Neutrophil (primary cell): Measurements from ENCODE around the gene JAKMIP3.

Experiments used
- H3K27ac ChIP-seq: fragments of 200-600 bp; sonication (generic); 2 replicates; pipeline ENCODE4 v1.5.1; 2016; ENCODE audit warnings: mild to moderate bottlenecking, moderate library complexity
- H3K27me3 ChIP-seq: fragments of 200-600 bp; sonication (generic); 2 replicates; pipeline ENCODE4 v1.6.0; 2016; ENCODE audit warnings: mild to moderate bottlenecking
- H3K36me3 ChIP-seq: fragments of 200-600 bp; sonication (generic); 2 replicates; pipeline ENCODE4 v1.5.1; 2017
- H3K4me1 ChIP-seq, 2 experiments: fragments of 200-600 bp in 1 of 2; sonication (generic) in 1 of 2; 1 replicate in 1 of 2; 2 replicates in 1 of 2; pipeline versions ENCODE4 v1.5.1 to v1.6.1; 2013 to 2016; ENCODE audit warnings: low read depth in 1 of 2, low read length in 1 of 2, mild to moderate bottlenecking in 1 of 2, moderate library complexity in 1 of 2; ENCODE audit not compliant: control insufficient read depth in 1 of 2, insufficient read depth in 1 of 2
- H3K4me3 ChIP-seq, 2 experiments: fragments of 200-600 bp in 1 of 2; sonication (generic) in 1 of 2; 1 replicate in 1 of 2; 2 replicates in 1 of 2; pipeline ENCODE4 v1.5.1; 2013 to 2016; ENCODE audit warnings: low read depth in 1 of 2, low read length in 1 of 2, mild to moderate bottlenecking in 1 of 2, moderate library complexity in 1 of 2
- H3K9me3 ChIP-seq: fragments of 200-600 bp; sonication (generic); 2 replicates; pipeline ENCODE4 v1.5.1; 2016
- CTCF ChIP-seq: fragments of 200-600 bp; sonication (generic); IDR thresholded peaks from 2 replicates; pipeline ENCODE4 v1.5.1; 2016; ENCODE audit warnings: antibody characterized with exemption

The JAKMIP3 gene

GRCh38 chr10:132036887-132037675, 28.7 kb upstream of the JAKMIP3 start:
- H3K4me3 ChIP-seq, result no peak overlapping the region
- no peak overlapping the region for H3K27ac ChIP-seq
- TF ChIP-seq CTCF, result no peak
- peaks cover 97% of the 10 kb centered on the region for H3K27me3 ChIP-seq
- H3K4me1 ChIP-seq, result no peaks in the 10 kb centered on the region
- no peaks in the 10 kb centered on the region for H3K9me3 ChIP-seq
- no peaks in the 10 kb centered on the region for H3K36me3 ChIP-seq

- Histone ChIP-seq H3K36me3 (no peaks in the 10 kb centered on the region), H3K27ac (no peak overlapping the region), H3K27me3 (peaks cover 97% of the 10 kb centered on the region), H3K9me3 (no peaks in the 10 kb centered on the region), H3K4me1 (no peaks in the 10 kb centered on the region), H3K4me3 (no peak overlapping the region)
- TF ChIP-seq CTCF, result no peak
Observed at GRCh38 chr10:132037676-132037975, 28.1 kb upstream of the JAKMIP3 start.

DNA sequence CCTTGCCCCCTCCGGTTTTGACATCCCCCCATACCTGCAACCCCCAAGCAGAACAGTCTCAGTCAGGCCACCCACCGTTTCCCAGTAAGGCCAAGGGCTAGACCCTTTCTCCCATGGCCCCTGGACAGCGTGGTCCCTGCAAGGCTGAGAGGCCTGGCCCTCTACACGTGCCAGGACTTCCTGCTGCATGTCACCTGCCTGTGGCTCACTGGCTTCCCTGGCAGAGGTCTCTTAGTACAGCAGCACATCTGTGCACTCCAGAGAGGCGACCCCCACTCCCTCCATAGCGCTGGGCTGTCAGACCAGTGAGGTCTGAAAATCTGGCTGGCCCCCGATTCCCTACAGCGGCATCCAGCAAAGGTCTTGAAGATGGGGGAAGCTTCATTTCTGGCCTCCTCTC, 26.4 kb upstream of the JAKMIP3 start:
- no peak for TF ChIP-seq CTCF
- Histone ChIP-seq H3K27me3 (peaks cover 97% of the 10 kb centered on the region), H3K36me3 (no peaks in the 10 kb centered on the region), H3K27ac (no peak overlapping the region), H3K9me3 (no peaks in the 10 kb centered on the region), H3K4me3 (no peak overlapping the region), H3K4me1 (no peaks in the 10 kb centered on the region)

- H3K4me3 ChIP-seq, result no peak overlapping the region
- no peak overlapping the region for H3K27ac ChIP-seq
- H3K36me3 ChIP-seq, result no peaks in the 10 kb centered on the region
- TF ChIP-seq CTCF, result no peak
- peaks cover 96% of the 10 kb centered on the region for H3K27me3 ChIP-seq
- H3K9me3 ChIP-seq, result no peaks in the 10 kb centered on the region
- no peaks in the 10 kb centered on the region for H3K4me1 ChIP-seq
Observed at GRCh38 chr10:132040046-132040445, 25.7 kb upstream of the JAKMIP3 start.

DNA sequence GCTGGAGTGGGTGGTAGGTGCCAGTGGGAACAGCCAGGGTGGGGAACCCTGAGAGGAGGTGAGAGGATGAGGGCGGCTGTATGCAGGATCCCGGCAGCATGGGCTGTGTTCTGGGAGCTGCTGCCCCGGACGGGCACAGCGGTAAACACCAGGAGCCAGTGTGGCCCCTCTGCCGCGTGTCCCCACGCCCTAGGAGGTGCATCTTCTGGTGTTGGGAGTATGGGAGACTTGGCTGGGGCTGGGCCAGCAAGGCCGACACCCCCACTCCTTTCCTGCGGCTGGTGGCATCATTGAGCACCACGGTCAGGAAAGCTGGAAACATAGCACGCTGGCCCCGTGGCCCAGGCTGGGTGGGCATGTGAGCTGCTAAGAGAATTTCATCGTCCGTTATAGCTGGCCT, 24.4 kb upstream of the JAKMIP3 start:
- H3K27ac ChIP-seq, result no peak overlapping the region
- peaks cover 88% of the 10 kb centered on the region for H3K27me3 ChIP-seq
- no peaks in the 10 kb centered on the region for H3K4me1 ChIP-seq
- no peaks in the 10 kb centered on the region for H3K36me3 ChIP-seq
- TF ChIP-seq CTCF, result no peak
- H3K4me3 ChIP-seq, result no peak overlapping the region
- H3K9me3 ChIP-seq, result no peaks in the 10 kb centered on the region
